GM19351 (cell line): ENCODE data around the gene PEAK1.
"Not testable (repeated sequence)": the region's sequence is repeated elsewhere in the genome, so short reads cannot be mapped to it uniquely, and the experiment has no call there.

ENCODE experiments used
- ATAC-seq: cut with Tn5 transposase; IDR thresholded peaks from one replicate; pipeline ENCODE4 v1.9.1; 2021; ENCODE audit warnings: mild to moderate bottlenecking, moderate library complexity; ENCODE audit not compliant: unreplicated experiment

PEAK1 gene

DNA sequence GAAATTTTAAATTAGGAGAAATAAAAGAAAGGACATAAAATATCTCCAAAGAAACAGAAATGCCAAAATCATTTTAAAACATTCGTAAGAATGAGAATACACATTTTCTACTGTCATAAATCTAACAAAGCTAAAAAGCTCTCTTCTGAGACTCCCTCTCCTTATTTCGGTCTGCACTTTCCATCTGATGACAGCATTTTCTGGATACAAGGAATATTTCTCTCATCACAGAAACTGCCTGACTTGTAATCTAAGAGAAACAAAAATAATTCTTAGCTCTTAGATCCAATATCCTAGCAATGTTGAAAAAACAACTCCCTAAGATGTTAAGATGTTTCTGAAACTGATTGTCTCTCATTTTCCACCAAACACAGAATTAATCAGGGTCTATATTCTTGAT lies 93.5 kb downstream of the PEAK1 start:
- no peak for ATAC-seq

DNA sequence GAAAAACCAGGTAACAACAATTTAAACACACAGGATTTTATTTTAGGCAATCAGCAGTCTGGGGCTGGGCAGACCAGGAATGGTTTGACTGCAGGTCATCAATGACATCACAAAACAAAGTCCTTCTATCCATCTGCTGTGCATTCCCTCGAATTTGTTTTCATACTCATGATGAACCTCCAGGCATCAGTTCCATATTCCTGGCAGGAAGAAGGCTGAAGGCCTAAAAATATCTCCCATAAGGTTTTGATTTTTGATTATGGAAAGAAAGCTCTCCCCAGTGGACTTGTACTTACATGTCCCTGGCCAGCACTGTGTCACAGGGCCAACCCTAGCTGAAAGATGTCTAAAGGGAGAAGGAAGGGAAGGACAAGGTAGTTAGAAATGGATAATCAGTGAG lies 107.4 kb downstream of the PEAK1 start:
- no peak for ATAC-seq

DNA sequence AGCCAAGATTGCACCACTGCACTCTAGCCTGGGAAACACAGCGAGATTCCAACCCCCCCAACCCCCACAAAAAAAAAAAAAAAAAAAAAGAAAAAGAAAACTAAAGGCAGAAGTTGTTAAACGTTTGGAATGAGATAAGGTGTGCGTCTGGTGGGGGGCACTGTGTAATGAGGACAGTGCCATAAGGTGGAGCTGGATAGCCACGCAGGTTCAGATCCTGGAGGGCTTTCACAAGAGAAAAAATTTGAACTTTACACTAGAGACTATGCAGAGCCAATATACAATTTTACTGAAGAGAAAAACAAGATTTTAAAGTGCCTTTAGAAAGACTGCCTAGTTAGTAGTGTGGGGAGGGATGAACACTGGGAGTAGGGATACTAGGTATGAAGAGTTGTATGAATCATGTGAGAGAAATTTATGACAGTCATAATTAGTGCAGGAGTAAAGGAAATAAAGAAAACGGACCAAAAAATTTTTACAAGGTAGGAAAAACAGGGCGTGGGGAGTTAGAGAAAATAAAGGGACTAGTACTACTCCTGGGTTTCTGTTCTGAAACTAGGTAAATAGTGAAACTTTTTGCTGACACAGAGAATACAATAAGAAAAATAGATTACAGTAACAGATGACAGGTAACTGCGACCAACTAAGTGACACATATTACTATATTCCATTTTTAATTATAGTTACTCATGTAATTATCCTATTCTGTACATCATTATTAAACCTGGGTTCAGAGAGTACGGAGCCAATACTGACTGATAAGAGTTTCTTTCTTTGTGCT lies 108.1 kb downstream of the PEAK1 start:
- no peak for ATAC-seq

DNA sequence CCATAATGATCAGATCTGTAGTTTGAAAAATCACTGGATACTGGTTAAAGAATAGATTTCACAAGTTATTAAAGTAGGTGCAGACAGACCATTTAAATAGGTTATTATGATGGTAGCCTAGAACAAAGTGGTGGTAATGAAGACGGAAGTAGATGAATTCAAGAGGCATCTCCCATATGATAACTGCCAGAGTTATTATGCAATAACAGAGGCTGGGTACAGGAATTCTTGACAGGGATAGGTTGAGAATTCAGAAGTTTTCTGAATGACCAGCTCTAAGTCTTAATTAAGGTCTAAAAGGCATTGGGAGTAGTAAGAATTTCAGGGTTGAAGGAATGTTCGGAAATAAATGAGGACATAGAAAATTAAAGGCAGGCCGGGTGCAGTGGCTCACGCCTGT lies 108.9 kb downstream of the PEAK1 start:
- no peak for ATAC-seq

DNA sequence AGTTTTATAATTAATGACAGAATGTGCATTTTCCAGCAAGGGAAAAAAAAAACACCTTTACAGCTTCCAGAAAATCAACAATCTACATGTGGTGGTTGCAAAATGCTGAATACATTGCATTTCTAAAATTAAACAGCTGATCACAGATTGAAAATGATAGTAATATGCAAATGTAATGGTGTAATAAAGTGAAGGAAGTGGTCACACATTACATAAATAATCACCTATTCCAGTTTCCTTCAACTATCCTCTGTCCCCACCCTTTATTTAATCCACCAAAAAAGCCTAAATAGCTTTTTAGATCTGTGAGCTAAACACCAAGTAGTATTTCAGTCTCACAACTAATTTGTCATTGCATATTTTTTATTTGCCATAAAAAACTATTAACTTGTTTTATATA lies 110.5 kb downstream of the PEAK1 start:
- no peak for ATAC-seq

DNA sequence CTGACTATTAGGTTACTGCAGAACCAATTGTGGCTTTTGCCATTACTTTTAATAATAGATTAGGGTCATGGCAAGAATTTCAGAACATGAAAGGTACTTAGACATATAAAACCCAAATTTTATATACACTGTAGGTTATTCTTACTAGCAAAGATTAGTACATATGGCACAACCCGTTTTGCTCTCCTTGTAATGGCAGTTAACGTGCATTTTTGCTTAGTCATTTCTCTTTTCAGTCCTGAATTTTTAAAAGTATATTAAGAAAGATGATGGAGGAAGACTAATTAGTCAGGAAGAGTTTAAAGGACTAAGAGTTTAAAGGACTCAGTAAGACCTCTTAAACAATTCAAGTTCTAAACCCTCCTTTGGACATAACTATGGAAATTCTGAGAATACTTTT lies 114.0 kb downstream of the PEAK1 start:
- no peak for ATAC-seq

DNA sequence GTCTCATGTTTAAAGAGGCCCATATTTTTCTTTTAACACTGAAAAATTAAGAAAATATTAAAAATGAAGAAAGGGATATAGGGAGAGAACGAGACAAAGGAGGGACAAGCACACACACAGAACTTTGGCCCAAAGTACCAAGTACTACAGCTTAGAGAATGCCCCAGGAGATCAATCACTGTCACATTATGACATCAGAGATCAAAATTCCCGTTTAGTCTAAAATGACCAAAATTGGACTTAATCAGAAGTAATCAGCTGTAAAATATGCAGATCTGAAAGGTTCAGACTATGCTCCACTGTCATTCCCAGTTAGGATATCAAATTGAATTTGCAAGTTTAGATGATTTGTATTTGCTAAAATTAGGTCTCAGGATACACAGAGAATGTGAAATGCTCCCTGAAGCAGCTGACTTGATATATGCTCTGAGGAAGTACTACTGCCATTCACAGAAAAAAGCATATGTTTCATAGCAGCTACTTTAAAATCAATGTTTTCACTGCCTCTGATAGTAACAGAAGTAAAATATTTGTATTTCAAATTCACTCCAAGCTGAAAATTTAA lies 123.0 kb downstream of the PEAK1 start:
- ATAC-seq: no peak

DNA sequence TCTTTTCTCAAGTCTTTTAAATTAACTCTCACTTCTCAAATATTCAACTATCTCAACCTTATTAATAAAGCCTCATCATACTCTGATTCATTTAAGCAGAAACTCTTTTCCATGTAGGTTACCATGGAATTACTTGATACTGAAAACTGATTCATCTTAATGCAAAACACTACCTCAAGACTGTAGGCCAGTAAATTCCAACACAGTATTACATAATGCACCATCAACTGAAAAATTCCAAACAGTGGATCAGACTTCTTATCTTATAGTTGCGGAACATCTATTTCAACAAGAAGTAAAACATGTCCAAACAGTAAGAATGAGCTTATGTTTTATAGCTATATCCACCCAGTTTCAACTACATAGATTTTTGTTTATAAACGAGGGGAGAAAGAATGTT lies 124.5 kb downstream of the PEAK1 start:
- no peak for ATAC-seq

DNA sequence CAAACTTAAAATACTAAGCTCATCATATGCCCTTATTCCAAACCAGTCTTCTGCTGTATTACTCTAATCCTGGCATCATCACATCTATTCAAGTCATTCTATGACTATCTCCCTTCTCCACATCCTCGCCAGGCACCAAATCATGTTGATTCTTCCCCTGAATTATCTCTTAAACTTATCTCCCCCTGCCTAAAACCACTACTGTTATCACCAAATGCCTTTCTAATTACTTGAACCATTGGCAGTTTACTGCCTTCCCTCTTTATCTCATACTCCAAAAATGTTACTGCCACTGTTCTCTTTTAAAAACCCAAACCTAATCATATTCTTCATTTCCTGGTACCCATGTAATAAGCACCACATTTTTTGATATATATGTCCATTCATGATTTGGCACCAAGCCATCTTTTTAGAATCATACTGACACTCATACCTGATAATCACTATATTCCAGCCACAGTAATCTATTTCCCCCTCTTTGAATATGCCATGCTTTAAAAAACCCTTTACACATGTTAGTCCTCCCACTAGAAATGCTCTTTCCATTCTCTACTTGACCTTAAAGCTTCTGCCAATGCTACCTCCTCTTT lies 126.8 kb downstream of the PEAK1 start:
- no peak for ATAC-seq

DNA sequence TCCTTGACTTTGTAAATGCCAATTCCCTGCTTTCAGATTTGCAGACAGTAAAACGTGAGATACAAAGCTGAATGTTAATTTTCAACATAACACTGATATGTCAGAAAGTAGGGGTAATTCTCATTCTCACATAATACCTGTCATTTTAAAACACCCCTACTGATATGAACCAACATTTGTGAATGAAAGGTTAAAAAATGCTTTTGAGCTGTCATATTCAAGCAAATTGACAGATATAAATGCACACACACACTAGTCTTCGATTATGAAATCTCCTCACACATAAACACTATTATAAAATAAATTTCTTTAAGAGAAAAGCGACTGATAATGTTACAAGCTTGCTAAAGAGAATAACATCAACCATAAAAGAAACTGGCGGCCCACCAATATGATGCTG lies 128.8 kb downstream of the PEAK1 start:
- no peak for ATAC-seq

DNA sequence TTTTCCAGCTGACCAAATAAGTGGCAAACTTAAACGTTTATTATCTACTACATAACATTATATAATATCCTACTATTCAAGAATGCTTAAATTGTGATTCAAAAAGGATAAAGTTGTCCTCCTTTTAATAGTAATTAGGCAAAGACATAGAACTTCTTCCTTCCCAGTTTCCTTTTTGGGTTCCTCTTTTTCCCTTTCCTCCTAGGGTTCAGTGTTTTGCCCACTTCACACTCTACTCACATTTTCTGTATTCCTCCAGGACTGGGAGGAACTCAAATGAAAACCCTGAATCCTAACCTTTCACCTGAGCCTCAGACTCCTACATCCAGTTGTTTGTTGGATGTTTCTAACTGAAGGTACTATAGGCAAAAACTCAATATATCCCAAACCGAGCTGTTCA lies 132.5 kb downstream of the PEAK1 start:
- no peak for ATAC-seq

DNA sequence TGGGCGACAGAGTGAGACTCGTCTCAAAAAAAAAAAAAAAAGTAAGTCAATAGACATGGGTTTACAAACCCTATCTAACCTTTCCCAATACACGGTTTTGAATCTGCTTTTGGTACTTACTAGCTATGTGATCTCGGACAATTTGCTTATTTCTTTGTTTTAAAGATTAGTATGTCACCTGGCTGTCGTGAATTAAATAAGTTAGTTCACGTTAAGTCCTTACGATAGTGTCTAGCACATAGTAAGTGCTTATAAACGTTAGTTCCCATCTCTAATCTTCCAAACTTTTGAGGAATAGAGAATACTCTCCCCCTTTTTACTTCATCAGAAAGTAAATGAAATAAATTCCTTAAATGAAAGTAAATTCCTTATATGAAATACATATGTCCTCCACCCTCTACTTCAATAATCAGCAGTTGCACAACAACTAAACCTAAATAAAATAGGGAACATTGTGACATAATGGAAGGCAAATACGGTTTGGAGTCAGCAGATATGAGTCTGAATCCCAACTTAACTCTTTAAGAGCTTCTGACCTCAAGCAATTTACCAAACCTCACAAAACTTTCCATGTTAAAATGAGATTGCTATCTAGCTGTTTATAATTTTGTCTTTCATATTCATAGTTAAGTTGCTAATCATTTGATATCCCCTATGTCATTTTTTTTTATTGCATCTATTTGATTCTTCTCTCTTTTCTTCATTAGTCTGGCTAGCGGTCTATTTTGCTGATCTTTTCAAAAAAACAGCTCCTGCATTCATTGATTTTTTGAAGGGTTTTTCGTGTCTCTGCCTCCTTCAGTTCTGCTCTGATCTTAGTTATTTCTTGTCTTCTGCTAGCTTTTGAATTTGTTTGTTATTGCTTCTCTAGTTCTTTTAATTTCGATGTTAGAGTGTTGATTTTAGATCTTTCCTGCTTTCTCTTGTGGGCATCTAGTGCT lies 134.6 kb downstream of the PEAK1 start:
- ATAC-seq: no peak

DNA sequence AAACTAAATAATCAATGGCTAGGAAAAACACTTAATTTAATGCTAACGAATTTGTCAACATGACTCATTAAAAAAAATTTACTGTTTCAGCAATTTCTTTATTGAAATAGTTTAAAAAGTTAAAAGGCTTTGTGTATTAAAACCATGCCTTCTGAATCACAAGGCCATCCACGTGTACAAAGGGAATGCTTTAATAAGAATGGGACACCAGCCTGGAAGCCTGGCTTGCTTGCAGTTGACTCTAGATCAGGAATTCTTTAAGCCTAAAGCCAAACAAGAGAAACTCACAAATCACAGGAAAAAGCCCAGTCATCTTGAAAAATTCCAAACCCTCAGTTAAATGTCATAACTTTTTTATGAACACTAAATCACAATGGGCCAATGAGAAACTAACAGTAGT lies 137.6 kb downstream of the PEAK1 start:
- ATAC-seq: no peak

DNA sequence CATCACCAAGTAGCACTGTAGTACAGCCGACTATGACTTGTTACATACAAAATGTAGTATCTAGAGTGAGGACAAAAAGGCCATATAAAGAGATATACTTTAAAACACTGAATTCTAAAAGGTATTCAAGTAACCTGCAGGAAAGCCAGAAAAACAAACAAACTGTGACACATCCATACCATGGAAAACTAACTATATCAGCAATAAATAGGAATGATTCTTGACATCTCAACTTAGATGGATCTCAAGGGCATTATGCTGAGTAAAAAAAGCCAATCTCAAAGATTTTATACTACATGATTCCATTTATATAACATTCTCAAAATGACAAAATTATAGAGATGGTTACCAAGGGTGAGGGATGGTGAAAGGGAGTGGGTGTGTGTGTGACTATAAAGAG lies 143.0 kb downstream of the PEAK1 start:
- ATAC-seq: no peak

DNA sequence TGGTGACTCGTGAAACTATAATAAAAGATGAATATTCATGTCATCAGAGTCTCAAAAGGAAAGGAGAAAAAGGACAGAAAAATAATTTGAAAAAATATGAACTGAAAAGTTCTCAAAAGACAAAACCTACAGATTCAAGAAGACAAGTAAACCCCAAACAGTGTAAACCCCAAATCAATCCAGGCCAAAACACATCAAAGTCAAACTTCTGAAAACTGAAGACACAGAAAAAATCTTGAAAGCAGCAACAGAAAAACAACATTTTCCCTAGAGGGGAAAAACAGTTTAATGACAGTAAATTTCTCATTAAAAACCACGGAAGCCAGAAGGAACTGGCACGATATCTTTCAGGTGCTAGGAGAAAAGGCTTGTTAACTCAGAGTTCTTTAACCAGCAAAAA lies 143.8 kb downstream of the PEAK1 start:
- ATAC-seq: no peak

DNA sequence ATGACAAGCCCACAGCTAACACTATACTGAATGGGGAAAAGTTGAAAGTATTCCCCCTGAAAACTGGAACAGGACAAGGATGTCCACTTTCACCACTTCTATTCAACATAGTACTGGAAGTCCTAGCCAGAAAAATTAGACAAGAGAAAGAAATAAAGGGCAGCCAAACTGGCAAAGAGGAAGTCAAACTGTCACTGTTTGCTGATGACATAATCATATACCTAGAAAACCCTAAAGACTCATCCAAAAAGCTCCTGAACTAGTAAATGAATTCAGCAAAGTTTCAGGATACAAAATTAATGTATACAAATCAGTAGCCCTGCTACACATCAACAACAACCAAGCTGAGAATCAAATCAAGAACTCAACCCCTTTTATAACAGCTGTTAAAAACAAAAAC lies 146.8 kb downstream of the PEAK1 start:
- not testable (repeated sequence) for ATAC-seq

DNA sequence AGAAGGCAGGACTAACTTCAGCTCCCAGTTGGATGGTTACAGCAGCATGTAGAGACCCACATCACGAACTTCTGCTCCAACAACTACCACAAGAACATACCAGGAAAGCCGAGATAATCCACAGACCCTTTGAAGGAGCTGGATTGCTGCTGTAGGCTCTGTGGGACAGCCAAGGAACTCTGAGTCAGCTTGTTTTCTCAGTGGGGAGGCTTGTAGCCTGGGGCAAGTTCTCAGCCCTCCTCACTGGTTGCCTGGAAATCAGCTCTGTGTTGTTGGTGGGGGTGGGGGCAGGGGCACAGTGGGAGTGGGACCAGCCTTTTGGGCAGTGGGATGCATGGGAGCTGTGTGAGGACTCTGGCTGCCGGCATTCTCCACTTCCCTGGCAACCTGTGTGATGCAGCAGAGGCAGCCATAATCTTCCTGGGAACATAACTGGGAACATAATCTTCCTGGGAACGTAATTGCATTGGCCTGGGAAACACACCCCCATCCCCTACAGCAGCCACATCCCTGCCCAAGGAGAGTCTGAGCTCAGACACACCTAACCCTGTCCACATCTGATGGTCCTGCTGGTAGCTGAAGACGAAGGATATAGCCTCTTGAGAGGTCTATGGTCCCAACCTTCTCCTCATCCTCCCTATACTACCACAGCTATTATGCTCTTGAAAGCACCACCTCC lies 153.1 kb downstream of the PEAK1 start:
- ATAC-seq: no peak

DNA sequence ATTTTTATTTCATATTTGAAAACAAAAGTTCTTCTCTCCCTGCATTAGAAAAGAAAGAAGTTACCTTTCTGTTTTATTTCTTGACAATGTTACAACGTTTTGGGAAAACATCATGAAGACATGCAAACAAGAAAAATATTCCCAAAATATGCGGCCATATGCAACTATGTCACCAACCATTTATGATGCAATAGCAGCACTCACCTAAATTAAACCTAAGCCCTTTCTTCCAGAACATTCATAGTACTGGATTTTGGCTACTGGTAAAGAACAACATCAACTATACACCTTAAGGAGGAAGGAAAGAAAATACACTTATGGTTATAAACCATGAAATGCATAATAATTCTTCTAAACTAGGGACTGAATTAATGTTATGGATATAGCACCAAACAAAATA lies 164.5 kb downstream of the PEAK1 start:
- no peak for ATAC-seq

DNA sequence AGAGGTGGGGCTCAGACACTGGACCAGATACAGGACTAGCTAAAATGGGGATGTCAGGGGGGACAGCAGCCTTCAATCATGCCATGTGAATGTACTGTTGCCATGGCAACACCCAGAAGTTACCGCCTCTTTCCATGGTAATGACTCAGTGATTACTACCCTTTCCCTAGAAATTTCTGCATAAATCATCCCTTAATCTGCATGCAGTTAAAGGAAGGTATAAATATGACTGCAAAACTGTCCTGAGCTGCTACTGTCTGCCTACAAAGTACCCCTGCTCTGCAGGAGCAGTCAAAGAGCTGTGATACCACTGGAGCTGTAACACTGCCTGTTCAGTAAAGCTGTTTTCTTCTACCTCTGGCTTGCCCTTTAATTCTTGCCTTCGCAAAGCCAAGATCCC lies 168.2 kb downstream of the PEAK1 start:
- ATAC-seq: no peak

DNA sequence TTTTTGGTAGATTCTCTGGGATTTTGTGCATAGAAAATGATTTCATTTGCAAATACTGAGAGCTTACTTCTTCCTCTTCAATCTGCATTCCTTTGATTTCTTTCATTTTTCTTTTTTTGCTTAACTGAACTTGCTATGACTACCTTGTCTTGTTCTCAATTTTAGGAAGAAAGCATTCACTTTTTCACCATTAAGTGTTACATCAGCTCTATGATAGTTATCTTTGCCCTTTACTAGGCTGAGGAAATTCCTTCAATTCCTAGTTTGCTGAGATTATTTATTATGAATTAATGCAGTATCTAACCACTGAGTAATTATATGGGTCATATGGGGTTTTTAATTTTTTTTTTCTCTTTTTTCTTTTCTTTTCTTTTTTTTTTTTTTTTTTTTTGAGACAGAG lies 172.8 kb downstream of the PEAK1 start:
- ATAC-seq: no peak
